ENCODE measurements around the gene AK8. TPM values are rescaled to one million over a fixed set of nuclear protein-coding genes. Genes with fewer than 3 reads are reported as not detected.

AK8 gene
- total and polyA plus RNA-seq, 2 of the 4 experiments (the other 2 are of a cell fraction) = under 0.01 to 0.09 TPM

DNA sequence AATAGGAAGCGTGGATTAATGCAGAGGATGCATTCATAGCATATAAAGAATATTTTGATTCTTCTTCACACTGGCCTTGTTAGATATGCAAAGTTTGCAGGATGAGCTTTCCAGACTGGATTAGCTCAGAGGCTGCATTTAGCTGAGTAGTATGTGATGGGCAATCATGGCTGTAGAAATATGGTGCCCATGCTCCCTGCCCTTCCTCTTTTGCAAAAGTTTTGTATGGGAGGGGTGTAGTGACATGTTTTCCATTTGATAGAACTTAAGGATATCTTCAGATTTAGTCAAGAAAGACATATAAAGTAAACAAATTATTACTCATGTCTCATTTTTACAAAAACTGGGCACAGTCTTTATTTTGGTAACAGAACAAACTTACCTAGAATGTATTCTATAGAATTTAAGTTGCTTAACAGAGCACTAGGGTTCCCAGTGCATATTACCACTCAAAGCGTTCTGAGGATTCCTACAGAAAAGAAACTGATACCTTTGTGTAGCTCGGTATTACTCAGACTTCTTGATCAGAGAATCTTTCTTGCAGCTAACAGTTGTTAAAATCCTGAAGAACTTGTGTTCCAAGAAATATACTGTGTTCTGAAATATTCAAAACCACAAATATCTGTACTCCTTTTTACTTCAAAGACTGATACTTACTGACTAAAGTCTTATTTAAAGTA lies 198.0 kb downstream of the AK8 start:
- H3K79me1 ChIP-seq (ENCODE audit: low read depth in 1 of 2, low read length in 2 of 2) = peaks cover 29 to 59% of the 10 kb centered on the region in 2 experiments
- H2BK120ac ChIP-seq (ENCODE audit: low read depth, low read length) = no peak overlapping the region
- dilution Hi-C loops (cut with HindIII; ENCODE audit: low sequenced_read_pairs, unreplicated experiment) (no loop called here), in situ Hi-C loops (cut with MboI; ENCODE audit: low sequenced_read_pairs) (no loop called here), intact Hi-C loops (cut with micrococcal nuclease) (loop anchor here (10.0 kb wide), 1 partner anchor 85 kb away; no protein-coding TSS in a partner anchor)
- H3K4me3 ChIP-seq (ENCODE audit: insufficient read depth, low read depth, low read length) = no peak overlapping the region
- H3K18ac ChIP-seq (ENCODE audit: low read depth, low read length) = no peak overlapping the region
- no peak overlapping the region for H3K4ac ChIP-seq (ENCODE audit: low read depth, low read length)
- H3K9ac ChIP-seq (ENCODE audit: low read depth, low read length) = no peak overlapping the region
- H3K9me1 ChIP-seq (ENCODE audit: insufficient read depth, low read length) = peaks cover 5% of the 10 kb centered on the region; the same call in 1 of the 2 replicates
- H3K27ac ChIP-seq (ENCODE audit: insufficient read depth, low read length) = no peak overlapping the region
- H3K9me3 ChIP-seq (ENCODE audit: control insufficient read depth, insufficient read depth, low read length) = no peaks in the 10 kb centered on the region
- H2BK5ac ChIP-seq (ENCODE audit: low read depth, low read length, poor library complexity, severe bottlenecking) = no peak overlapping the region
- POLR2A ChIA-PET (ENCODE audit: unreplicated experiment) = no interaction called here
- no peak for ATAC-seq (ENCODE audit: low read depth)
- H3K4me2 ChIP-seq (ENCODE audit: low read depth, low read length) = no peak overlapping the region
- no peak for DNase-seq
- H4K20me1 ChIP-seq (ENCODE audit: insufficient read depth, low read length) = peaks cover 33% of the 10 kb centered on the region
- BruUV-seq (replicated peaks) = no TSS peak
- H3K27me3 ChIP-seq (ENCODE audit: control insufficient read depth, insufficient read depth, low read length) = no peaks in the 10 kb centered on the region
- no peak overlapping the region for H4K91ac ChIP-seq (ENCODE audit: insufficient read depth, low read depth, low read length)
- no peak overlapping the region for H2AK5ac ChIP-seq (ENCODE audit: low read depth, low read length)
- H2BK20ac ChIP-seq (ENCODE audit: low read depth, low read length) = no peak overlapping the region
- no CpG with 5 or more reads among the region's 3 CpGs for WGBS, 2 experiments (ENCODE audit: extremely low coverage in 2 of 2, insufficient read length in 1 of 2)
- no peak overlapping the region for H3K23ac ChIP-seq (ENCODE audit: low read depth, low read length)
- no peak overlapping the region for H2AK9ac ChIP-seq (replicated peaks; ENCODE audit: low read depth, low read length, poor library complexity)
- CTCF ChIA-PET = interaction anchor here (1.3 kb wide), 1 partner anchor 120 kb away, joined by 4 read pairs; no protein-coding TSS in a partner anchor
- no peak overlapping the region for H2BK15ac ChIP-seq (ENCODE audit: low read depth, low read length)
- H3K36me3 ChIP-seq (ENCODE audit: control insufficient read depth, insufficient read depth, low read length) = peaks cover 31% of the 10 kb centered on the region
- no peaks in the 10 kb centered on the region for H3K4me1 ChIP-seq (ENCODE audit: control insufficient read depth, insufficient read depth, low read length)
- no peak overlapping the region for H2AFZ ChIP-seq (replicated peaks; ENCODE audit: low read length, poor library complexity)
- no peak overlapping the region for H4K8ac ChIP-seq (ENCODE audit: low read depth in 2 of 2, low read length in 2 of 2)
- H3K14ac ChIP-seq (replicated peaks; ENCODE audit: low read depth, low read length) = no peak overlapping the region
- H3K56ac ChIP-seq (ENCODE audit: extremely low read depth, insufficient read depth, low read length) = no peak overlapping the region
- H4K5ac ChIP-seq (ENCODE audit: low read depth, low read length) = no peak overlapping the region
- TF ChIP-seq, protein P1, sequence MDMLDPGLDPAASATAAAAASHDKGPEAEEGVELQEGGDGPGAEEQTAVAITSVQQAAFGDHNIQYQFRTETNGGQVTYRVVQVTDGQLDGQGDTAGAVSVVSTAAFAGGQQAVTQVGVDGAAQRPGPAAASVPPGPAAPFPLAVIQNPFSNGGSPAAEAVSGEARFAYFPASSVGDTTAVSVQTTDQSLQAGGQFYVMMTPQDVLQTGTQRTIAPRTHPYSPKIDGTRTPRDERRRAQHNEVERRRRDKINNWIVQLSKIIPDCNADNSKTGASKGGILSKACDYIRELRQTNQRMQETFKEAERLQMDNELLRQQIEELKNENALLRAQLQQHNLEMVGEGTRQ (IDR thresholded peaks at IDR 0.05; ENCODE audit: low read depth, low read length) = no peak
- TF ChIP-seq CHD1 (IDR thresholded peaks at IDR 0.05; ENCODE audit: low read depth, low read length) (no peak), BHLHE40 (IDR thresholded peaks at IDR 0.05; ENCODE audit: low read depth, low read length) (no peak), RCOR1 (IDR thresholded peaks at IDR 0.05; ENCODE audit: insufficient replicate concordance, low read length) (no peak), NFE2L2 (IDR thresholded peaks at IDR 0.05; ENCODE audit: low read depth, low read length) (no peak), CEBPB (IDR thresholded peaks at IDR 0.05; ENCODE audit: low read depth, low read length) (no peak), RFX5 (IDR thresholded peaks at IDR 0.05; ENCODE audit: low read depth, low read length) (no peak), RAD21 (IDR thresholded peaks at IDR 0.05; ENCODE audit: low read length) (no peak), FOS (IDR thresholded peaks at IDR 0.05; ENCODE audit: low read depth, low read length) (no peak), MXI1 (IDR thresholded peaks at IDR 0.05; ENCODE audit: borderline replicate concordance, low read depth, low read length) (no peak), MAZ (IDR thresholded peaks at IDR 0.05; ENCODE audit: borderline replicate concordance, low read depth, low read length) (no peak), POLR2A (IDR thresholded peaks at IDR 0.05; ENCODE audit: low read depth, low read length) (no peak), MAFK (IDR thresholded peaks at IDR 0.05; ENCODE audit: low read depth, low read length) (no peak), SMC3 (IDR thresholded peaks at IDR 0.05; ENCODE audit: low read depth, low read length) (no peak)
- TF ChIP-seq, protein P2, sequence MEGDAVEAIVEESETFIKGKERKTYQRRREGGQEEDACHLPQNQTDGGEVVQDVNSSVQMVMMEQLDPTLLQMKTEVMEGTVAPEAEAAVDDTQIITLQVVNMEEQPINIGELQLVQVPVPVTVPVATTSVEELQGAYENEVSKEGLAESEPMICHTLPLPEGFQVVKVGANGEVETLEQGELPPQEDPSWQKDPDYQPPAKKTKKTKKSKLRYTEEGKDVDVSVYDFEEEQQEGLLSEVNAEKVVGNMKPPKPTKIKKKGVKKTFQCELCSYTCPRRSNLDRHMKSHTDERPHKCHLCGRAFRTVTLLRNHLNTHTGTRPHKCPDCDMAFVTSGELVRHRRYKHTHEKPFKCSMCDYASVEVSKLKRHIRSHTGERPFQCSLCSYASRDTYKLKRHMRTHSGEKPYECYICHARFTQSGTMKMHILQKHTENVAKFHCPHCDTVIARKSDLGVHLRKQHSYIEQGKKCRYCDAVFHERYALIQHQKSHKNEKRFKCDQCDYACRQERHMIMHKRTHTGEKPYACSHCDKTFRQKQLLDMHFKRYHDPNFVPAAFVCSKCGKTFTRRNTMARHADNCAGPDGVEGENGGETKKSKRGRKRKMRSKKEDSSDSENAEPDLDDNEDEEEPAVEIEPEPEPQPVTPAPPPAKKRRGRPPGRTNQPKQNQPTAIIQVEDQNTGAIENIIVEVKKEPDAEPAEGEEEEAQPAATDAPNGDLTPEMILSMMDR (conservative IDR thresholded peaks at IDR 0.05; ENCODE audit: low read depth, low read length) = no peak
- TF ChIP-seq, protein P3, sequence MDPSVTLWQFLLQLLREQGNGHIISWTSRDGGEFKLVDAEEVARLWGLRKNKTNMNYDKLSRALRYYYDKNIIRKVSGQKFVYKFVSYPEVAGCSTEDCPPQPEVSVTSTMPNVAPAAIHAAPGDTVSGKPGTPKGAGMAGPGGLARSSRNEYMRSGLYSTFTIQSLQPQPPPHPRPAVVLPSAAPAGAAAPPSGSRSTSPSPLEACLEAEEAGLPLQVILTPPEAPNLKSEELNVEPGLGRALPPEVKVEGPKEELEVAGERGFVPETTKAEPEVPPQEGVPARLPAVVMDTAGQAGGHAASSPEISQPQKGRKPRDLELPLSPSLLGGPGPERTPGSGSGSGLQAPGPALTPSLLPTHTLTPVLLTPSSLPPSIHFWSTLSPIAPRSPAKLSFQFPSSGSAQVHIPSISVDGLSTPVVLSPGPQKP (IDR thresholded peaks at IDR 0.05; ENCODE audit: borderline replicate concordance, low read depth, low read length) = no peak

Measured in IMR-90 (cell line).